C4-2B (cell line): ENCODE results near the gene C2orf80.

Experiments used
- ZFX ChIP-seq: fragments of 450-650 bp; IDR thresholded peaks from 2 replicates; pipeline ENCODE4 v1.6.1; 2017
- TF ChIP-seq, protein P1 (sequence below): fragments of 450-650 bp; conservative IDR thresholded peaks from 2 replicates; pipeline ENCODE4 v1.5.1; 2017; ENCODE audit warnings: mild to moderate bottlenecking

DNA sequence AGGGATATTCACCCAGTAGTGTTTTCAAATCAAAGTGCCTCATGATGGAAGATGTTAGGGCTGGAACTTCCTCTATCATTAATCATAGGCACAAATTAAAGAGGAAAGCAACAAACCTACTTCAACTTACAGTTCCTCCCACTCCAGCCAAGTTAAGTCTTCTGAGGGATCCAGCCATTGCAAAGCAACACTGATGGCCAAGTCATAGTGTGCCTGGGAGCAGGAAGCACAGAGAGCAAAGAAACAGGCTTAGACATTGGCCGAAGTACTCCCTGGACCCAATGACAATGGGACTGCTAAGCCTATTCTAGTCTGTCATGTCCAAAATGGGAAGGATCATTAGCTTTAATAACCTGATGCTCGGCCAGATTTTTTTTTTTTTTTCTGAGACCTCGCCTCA lies 7.0 kb downstream of the C2orf80 start:
- TF ChIP-seq, protein P1, sequence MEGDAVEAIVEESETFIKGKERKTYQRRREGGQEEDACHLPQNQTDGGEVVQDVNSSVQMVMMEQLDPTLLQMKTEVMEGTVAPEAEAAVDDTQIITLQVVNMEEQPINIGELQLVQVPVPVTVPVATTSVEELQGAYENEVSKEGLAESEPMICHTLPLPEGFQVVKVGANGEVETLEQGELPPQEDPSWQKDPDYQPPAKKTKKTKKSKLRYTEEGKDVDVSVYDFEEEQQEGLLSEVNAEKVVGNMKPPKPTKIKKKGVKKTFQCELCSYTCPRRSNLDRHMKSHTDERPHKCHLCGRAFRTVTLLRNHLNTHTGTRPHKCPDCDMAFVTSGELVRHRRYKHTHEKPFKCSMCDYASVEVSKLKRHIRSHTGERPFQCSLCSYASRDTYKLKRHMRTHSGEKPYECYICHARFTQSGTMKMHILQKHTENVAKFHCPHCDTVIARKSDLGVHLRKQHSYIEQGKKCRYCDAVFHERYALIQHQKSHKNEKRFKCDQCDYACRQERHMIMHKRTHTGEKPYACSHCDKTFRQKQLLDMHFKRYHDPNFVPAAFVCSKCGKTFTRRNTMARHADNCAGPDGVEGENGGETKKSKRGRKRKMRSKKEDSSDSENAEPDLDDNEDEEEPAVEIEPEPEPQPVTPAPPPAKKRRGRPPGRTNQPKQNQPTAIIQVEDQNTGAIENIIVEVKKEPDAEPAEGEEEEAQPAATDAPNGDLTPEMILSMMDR: no peak
- TF ChIP-seq ZFX: no peak
